ENCODE data around the gene HRH3. TPM values are rescaled to one million over a fixed set of nuclear protein-coding genes. Genes with fewer than 3 reads are reported as not detected.

HRH3 gene
- total RNA-seq, 2 donors from 2014 or later: 0.18 to 0.51 TPM

- intact Hi-C loops (cut with DNase I): no loop called here
- TF ChIP-seq POLR2AphosphoS5 (IDR thresholded peaks at IDR 0.05) (no peak), CTCF (IDR thresholded peaks at IDR 0.05) (no peak), POLR2A (IDR thresholded peaks at IDR 0.05) (no peak)
- peaks cover 0 to 4% of the 10 kb centered on the region in 2 donors for H3K36me3 ChIP-seq
- H3K9me3 ChIP-seq: no peaks in the 10 kb centered on the region
- no peaks in the 10 kb centered on the region for H3K27me3 ChIP-seq (replicated peaks; ENCODE audit: insufficient read depth)
- no peaks in the 10 kb centered on the region for H3K4me1 ChIP-seq (replicated peaks)
- H3K4me3 ChIP-seq: no peak overlapping the region
- no peak for DNase-seq (ENCODE audit: low spot score)
- 92% methylated on average over 37 of the region's 38 CpGs for WGBS
- H3K27ac ChIP-seq: no peak overlapping the region
These were observed 14.3 kb downstream of the HRH3 start for GRCh38 chr20:62205618-62206387.

GRCh38 chr20:62203378-62204030 is 16.6 kb downstream of the HRH3 start:
- H3K9me3 ChIP-seq: no peaks in the 10 kb centered on the region
- 85% methylated on average over 22 of the region's 22 CpGs for WGBS
- no peaks in the 10 kb centered on the region for H3K27me3 ChIP-seq (replicated peaks; ENCODE audit: insufficient read depth)
- H3K4me1 ChIP-seq (replicated peaks): no peaks in the 10 kb centered on the region
- TF ChIP-seq POLR2AphosphoS5 (IDR thresholded peaks at IDR 0.05) (no peak), POLR2A (IDR thresholded peaks at IDR 0.05) (no peak), CTCF (IDR thresholded peaks at IDR 0.05) (no peak)
- peaks cover 0 to 14% of the 10 kb centered on the region in 2 donors for H3K36me3 ChIP-seq
- intact Hi-C loops (cut with DNase I): no loop called here
- no peak overlapping the region for H3K4me3 ChIP-seq
- no peak overlapping the region for H3K27ac ChIP-seq
- no peak for DNase-seq (ENCODE audit: low spot score)

GRCh38 chr20:62202676-62203377 is 17.3 kb downstream of the HRH3 start:
- TF ChIP-seq POLR2AphosphoS5 (IDR thresholded peaks at IDR 0.05) (no peak), CTCF (IDR thresholded peaks at IDR 0.05) (no peak), POLR2A (IDR thresholded peaks at IDR 0.05) (no peak)
- Histone ChIP-seq H3K27ac (no peak overlapping the region), H3K4me1 (replicated peaks) (no peaks in the 10 kb centered on the region), H3K4me3 (no peak overlapping the region), H3K36me3 (peaks cover 0 to 20% of the 10 kb centered on the region in 2 donors), H3K27me3 (replicated peaks; ENCODE audit: insufficient read depth) (no peaks in the 10 kb centered on the region), H3K9me3 (no peaks in the 10 kb centered on the region)
- DNase-seq (ENCODE audit: low spot score): no peak
- 81% methylated on average over 23 of the region's 23 CpGs for WGBS
- intact Hi-C loops (cut with DNase I): no loop called here

- TF ChIP-seq POLR2A (IDR thresholded peaks at IDR 0.05): no peak
- no peak for TF ChIP-seq POLR2AphosphoS5 (IDR thresholded peaks at IDR 0.05)
- TF ChIP-seq CTCF (IDR thresholded peaks at IDR 0.05): no peak
- no peak for DNase-seq (ENCODE audit: low spot score)
- H3K36me3 ChIP-seq: peaks cover 0 to 22% of the 10 kb centered on the region in 2 donors
- H3K27ac ChIP-seq: no peak overlapping the region
- H3K4me3 ChIP-seq: no peak overlapping the region
- no peaks in the 10 kb centered on the region for H3K4me1 ChIP-seq (replicated peaks)
- intact Hi-C loops (cut with DNase I): no loop called here
- no peaks in the 10 kb centered on the region for H3K27me3 ChIP-seq (replicated peaks; ENCODE audit: insufficient read depth)
- no peaks in the 10 kb centered on the region for H3K9me3 ChIP-seq
- 68% methylated on average over 5 of the region's 5 CpGs for WGBS
These were observed 18.0 kb downstream of the HRH3 start for GRCh38 chr20:62202083-62202395.

Measured in prostate gland (tissue), 2 donors.